GM23248 (cell line): Measurements from ENCODE around the gene CCDC197. TPM values are rescaled to one million over a fixed set of nuclear protein-coding genes. Genes with fewer than 3 reads are reported as not detected.
A peak's percentile ranks its signal among the peaks of the same experiment; 100 is the strongest.

Experiments
- DNase-seq: peaks from one replicate; pipeline ENCODE4 v3.0.0-alpha.2; 2015
- H2AFZ ChIP-seq: fragments of 200-600 bp; sonication (generic); 2 replicates; pipeline ENCODE4 v1.6.1; 2016; ENCODE audit warnings: antibody characterized with exemption
- H3F3A ChIP-seq: fragments of 200-600 bp; sonication (generic); 2 replicates; pipeline ENCODE4 v1.6.1; 2016; ENCODE audit warnings: mild to moderate bottlenecking, antibody characterized with exemption, mixed run types; ENCODE audit not compliant: insufficient read depth
- H3K27ac ChIP-seq: fragments of 200-600 bp; sonication (generic); 2 replicates; pipeline ENCODE4 v1.5.1; 2016; ENCODE audit warnings: mild to moderate bottlenecking
- H3K27me3 ChIP-seq: fragments of 200-600 bp; sonication (generic); replicated peaks from 2 replicates; pipeline ENCODE4 v1.6.1; 2016; ENCODE audit warnings: mild to moderate bottlenecking; ENCODE audit not compliant: insufficient read depth
- H3K36me3 ChIP-seq: fragments of 200-600 bp; sonication (generic); 2 replicates; pipeline ENCODE4 v1.6.1; 2016; ENCODE audit warnings: low read depth, mild to moderate bottlenecking
- H3K4me1 ChIP-seq: fragments of 200-600 bp; sonication (generic); 2 replicates; pipeline ENCODE4 v1.6.1; 2016; ENCODE audit warnings: mild to moderate bottlenecking; ENCODE audit not compliant: insufficient read depth
- H3K4me2 ChIP-seq: fragments of 200-600 bp; sonication (generic); one replicate; pipeline ENCODE4 v1.6.1; 2016; ENCODE audit warnings: mild to moderate bottlenecking; ENCODE audit not compliant: unreplicated experiment
- H3K4me3 ChIP-seq: fragments of 200-600 bp; sonication (generic); 2 replicates; pipeline ENCODE4 v1.5.1; 2016; ENCODE audit warnings: mild to moderate bottlenecking
- H3K79me2 ChIP-seq: fragments of 200-600 bp; sonication (generic); 2 replicates; pipeline ENCODE4 v1.6.1; 2016; ENCODE audit warnings: mild to moderate bottlenecking; ENCODE audit not compliant: insufficient read depth
- H3K9ac ChIP-seq: fragments of 200-600 bp; sonication (generic); 2 replicates; pipeline ENCODE4 v1.6.1; 2016; ENCODE audit warnings: mild to moderate bottlenecking
- H3K9me2 ChIP-seq: fragments of 200-600 bp; sonication (generic); 2 replicates; pipeline ENCODE4 v1.6.1; 2016; ENCODE audit warnings: mixed run types, mild to moderate bottlenecking, moderate library complexity; ENCODE audit not compliant: insufficient read depth
- H3K9me3 ChIP-seq: fragments of 200-600 bp; sonication (generic); one replicate; pipeline ENCODE4 v1.6.1; 2017; ENCODE audit warnings: low read depth
- H4K20me1 ChIP-seq: fragments of 200-600 bp; sonication (generic); 2 replicates; pipeline ENCODE4 v1.6.0; 2016; ENCODE audit not compliant: insufficient read depth
- EZH2 ChIP-seq: fragments of 200-600 bp; sonication (generic); IDR thresholded peaks from 2 replicates; pipeline ENCODE4 v1.6.1; 2018; ENCODE audit warnings: antibody characterized with exemption, mild to moderate bottlenecking; ENCODE audit not compliant: insufficient read depth, poor library complexity, severe bottlenecking
- EZH2phosphoT487 ChIP-seq: fragments of 200-600 bp; sonication (generic); IDR thresholded peaks from 2 replicates; pipeline ENCODE4 v1.6.1; 2018; ENCODE audit warnings: antibody characterized with exemption, moderate library complexity, mild to moderate bottlenecking, low read depth; ENCODE audit not compliant: insufficient read depth
- WGBS, 2 experiments: methylation state at CpG; one replicate each; pipeline ENCODE4 v1.1.6; 2015 to 2017; ENCODE audit warnings: low lambda C conversion rate in 2 of 2, low coverage in 1 of 2; ENCODE audit errors: missing lambda C conversion rate in 2 of 2; 5-methylcytosine and 5-hydroxymethylcytosine counted together
- in situ Hi-C: fragments of 300-500 bp; cut with MboI; formaldehyde crosslinking; loops from 2 replicates; pipeline ENCODE4 v1.15.0; 2020
- microRNA-seq: library from miRNA; unstranded; fragments of <30 nt; microRNA quantifications from one replicate; pipeline ENCODE4, GENCODE V29; 2016; ENCODE audit warnings: borderline number of aligned reads
- polyA plus RNA-seq: library from polyadenylated mRNA; unstranded; fragments of >200 nt; fragmentation: Nextera tagmentation; extraction: Ambion mirVana; gene quantifications from 2 replicates; pipeline ENCODE4 v1.2.1, GENCODE V29; 2016
- small RNA-seq: library from RNA; depleted of rRNA; stranded (forward); fragments of <200 nt; gene quantifications from one replicate; pipeline ENCODE3, GENCODE V24; 2014; ENCODE audit warnings: low read depth, low replicate concordance
- total RNA-seq: library from RNA; depleted of rRNA; stranded (reverse); fragments of >200 nt; shearing (Covaris generic); gene quantifications from 2 replicates; pipeline ENCODE4 v1.2.3, GENCODE V29; 2014; rRNA removed

The CCDC197 gene
- total and polyA plus RNA-seq, 2 experiments from 2014 or later = not detected

DNA sequence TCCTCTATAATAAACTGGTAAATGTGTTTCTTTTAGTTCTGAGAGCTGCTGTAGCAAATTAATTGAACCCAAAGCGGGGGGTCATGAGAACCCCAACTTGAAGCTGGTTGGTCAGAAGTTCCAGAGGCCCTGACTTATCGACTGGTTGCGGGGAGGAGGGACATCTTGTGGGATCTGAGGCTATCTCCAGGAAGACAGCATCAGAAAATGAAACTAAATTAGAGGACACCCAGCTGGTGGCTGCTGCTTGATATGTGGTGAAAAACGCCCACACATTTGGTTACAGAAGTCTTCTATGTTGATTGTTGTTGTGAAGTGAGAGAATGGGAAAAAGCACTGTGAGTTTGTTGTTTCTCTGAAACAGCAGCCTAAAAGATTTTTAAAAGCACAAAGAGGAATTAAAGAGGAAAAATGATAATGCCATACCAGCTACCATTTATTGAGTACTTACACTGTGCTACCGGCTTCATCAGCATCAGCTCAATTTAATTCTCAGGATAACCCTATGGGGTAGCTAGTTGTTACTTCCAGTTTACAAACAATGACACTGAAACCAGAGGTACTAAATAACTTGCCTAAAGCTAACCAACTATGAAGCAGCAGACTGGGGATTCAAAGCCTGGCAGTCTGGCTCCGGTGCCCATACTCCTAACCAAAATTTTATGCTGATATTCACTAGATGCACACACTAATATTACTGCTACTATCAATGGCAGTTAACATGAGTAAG, 59.6 kb downstream of the CCDC197 start:
- DNase-seq = peak; percentile 16
- 90 to 91% methylated on average over 6 of the region's 6 CpGs for WGBS, 2 experiments
- peaks cover 69% of the 10 kb centered on the region for H3K36me3 ChIP-seq

DNA sequence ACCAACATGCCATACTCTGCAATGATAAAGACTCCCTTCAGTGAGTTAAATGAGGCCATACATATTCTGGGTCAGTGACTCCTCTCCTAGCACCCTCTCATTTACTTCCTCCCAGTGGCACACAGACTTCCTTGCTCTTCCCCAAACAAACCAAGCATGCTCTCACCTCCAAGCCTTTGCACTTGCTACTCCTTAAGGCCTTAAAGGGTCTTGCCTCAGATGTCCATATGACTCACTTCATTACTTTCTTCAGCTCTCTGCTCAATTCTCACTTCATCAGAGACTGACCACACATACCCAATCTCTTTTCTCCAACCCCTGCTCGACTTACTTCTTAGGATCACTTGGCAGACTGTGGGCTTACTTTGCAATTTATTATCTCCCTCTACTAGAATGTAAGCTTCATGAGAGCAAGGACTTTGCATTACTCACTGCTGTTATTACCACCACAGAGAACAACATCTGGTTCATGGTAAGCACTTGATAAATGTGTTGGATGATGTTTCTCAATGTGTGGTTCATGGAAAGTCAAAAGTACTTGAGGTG, 61.1 kb downstream of the CCDC197 start:
- no peaks in the 10 kb centered on the region for H3K9me2 ChIP-seq
- 97% methylated on average over 1 of the region's 1 CpG for whole genome bisulfite sequencing, 2 experiments
- H3K4me3 ChIP-seq = no peak overlapping the region
- H3K27me3 ChIP-seq = no peaks in the 10 kb centered on the region
- peaks cover 77% of the 10 kb centered on the region for H3K79me2 ChIP-seq
- no peak overlapping the region for H3K27ac ChIP-seq
- no peak for TF ChIP-seq EZH2phosphoT487
- no peak for TF ChIP-seq EZH2
- no peak overlapping the region for H2AFZ ChIP-seq
- H3K4me1 ChIP-seq = peaks cover 13% of the 10 kb centered on the region
- no peak overlapping the region for H3K9ac ChIP-seq
- H3K4me2 ChIP-seq = no peak overlapping the region
- in situ Hi-C loops = no loop called here
- H3K9me3 ChIP-seq = no peaks in the 10 kb centered on the region
- H3K36me3 ChIP-seq = peaks cover 65% of the 10 kb centered on the region
- H3F3A ChIP-seq = peaks cover 13% of the 10 kb centered on the region; the same call in 1 of the 2 replicates
- no peak for DNase-seq
- peaks cover 17% of the 10 kb centered on the region; the same call in 1 of the 2 replicates for H4K20me1 ChIP-seq

More for the DNA sequence above, 59.6 kb downstream of the CCDC197 start:
- H3K4me1 ChIP-seq = no peaks in the 10 kb centered on the region
- no peaks in the 10 kb centered on the region for H3K9me3 ChIP-seq
- no peak overlapping the region for H2AFZ ChIP-seq
- no peak overlapping the region for H3K9ac ChIP-seq
- H3K79me2 ChIP-seq = peaks cover 64% of the 10 kb centered on the region
- H3K27me3 ChIP-seq = no peaks in the 10 kb centered on the region
- H3K27ac ChIP-seq = no peak overlapping the region
- no peak overlapping the region for H3K4me2 ChIP-seq
- H3K9me2 ChIP-seq = no peaks in the 10 kb centered on the region
- H4K20me1 ChIP-seq = peaks cover 10% of the 10 kb centered on the region; the same call in 1 of the 2 replicates
- H3F3A ChIP-seq = no peaks in the 10 kb centered on the region
- no peak for TF ChIP-seq EZH2phosphoT487
- no peak for TF ChIP-seq EZH2
- in situ Hi-C loops = no loop called here
- H3K4me3 ChIP-seq = no peak overlapping the region

Small RNAs within 50 kb of the gene (microRNA-seq; reads per million reads assigned to microRNA genes)
- not detected for gene MIR4506

Small RNAs within 50 kb of the gene (small RNA-seq; reads per million reads assigned to genes)
- not detected for gene MIR4506

Other genes with a start within 250 kb of the CCDC197 start
- gene PRIMA1, start 208.8 kb upstream of the CCDC197 start, total RNA-seq = 0.43 TPM in 1 of 2 replicates, not detected in the other
- gene PRIMA1, start 208.8 kb upstream of the CCDC197 start, polyA plus RNA-seq = not detected in 2 replicates
- not detected in 2 replicates for gene FAM181A, start 70.0 kb upstream of the CCDC197 start, total RNA-seq
- gene FAM181A, start 70.0 kb upstream of the CCDC197 start, polyA plus RNA-seq = not detected in 2 replicates
- not detected in 2 replicates for gene ASB2, start 20.7 kb upstream of the CCDC197 start, total RNA-seq
- gene ASB2, start 20.7 kb upstream of the CCDC197 start, polyA plus RNA-seq = 0.06 and 0.18 TPM in 2 replicates
- gene OTUB2, start 29.0 kb downstream of the CCDC197 start, total RNA-seq = 1.0 and 1.9 TPM in 2 replicates
- gene OTUB2, start 29.0 kb downstream of the CCDC197 start, polyA plus RNA-seq = 1.3 and 1.6 TPM in 2 replicates
- 123 and 125 TPM in 2 replicates for gene DDX24, start 83.9 kb downstream of the CCDC197 start, total RNA-seq
- gene DDX24, start 83.9 kb downstream of the CCDC197 start, polyA plus RNA-seq = 143 and 149 TPM in 2 replicates
- 13.5 and 14.2 TPM in 2 replicates for gene IFI27L1, start 84.0 kb downstream of the CCDC197 start, total RNA-seq
- 31.8 and 32.6 TPM in 2 replicates for gene IFI27L1, start 84.0 kb downstream of the CCDC197 start, polyA plus RNA-seq
- not detected in 2 replicates for gene IFI27, start 113.4 kb downstream of the CCDC197 start, total RNA-seq
- gene IFI27, start 113.4 kb downstream of the CCDC197 start, polyA plus RNA-seq = not detected in 2 replicates
- 61.7 and 95.3 TPM in 2 replicates for gene IFI27L2, start 132.3 kb downstream of the CCDC197 start, total RNA-seq
- 161 and 170 TPM in 2 replicates for gene IFI27L2, start 132.3 kb downstream of the CCDC197 start, polyA plus RNA-seq
- under 0.01 and 0.22 TPM in 2 replicates for gene PPP4R4, start 177.0 kb downstream of the CCDC197 start, total RNA-seq
- gene PPP4R4, start 177.0 kb downstream of the CCDC197 start, polyA plus RNA-seq = 0.11 TPM in 2 replicates